MCF 10A (cell line): ENCODE data around the gene CPSF4L. TPM values are rescaled to one million over a fixed set of nuclear protein-coding genes. Genes with fewer than 3 reads are reported as not detected.
"Not testable (repeated sequence)": the region's sequence is repeated elsewhere in the genome, so short reads cannot be mapped to it uniquely, and the experiment has no call there.

Source experiments
- Bru-seq: library from RNA; stranded (reverse); fragments of 400-500 nt; gene quantifications from one replicate; lab custom pipeline; 2021; lab: Mats Ljungman, UMichigan
- BruChase-seq, 2 experiments: library from RNA; stranded (reverse); fragments of 400-500 nt; gene quantifications; one replicate each; lab custom pipeline; 2021; lab: Mats Ljungman, UMichigan
- BruUV-seq: library from RNA; stranded (reverse); fragments of 400-500 nt; replicated peaks from 2 replicates; lab custom pipeline; 2021; lab: Mats Ljungman, UMichigan
- CTCF ChIA-PET: fragments of 300-600 bp; sonication (Branson Sonifier 250); formaldehyde crosslinking; extraction: SDS; loops from one replicate; lab custom pipeline; 2021; ENCODE audit warnings: antibody characterized with exemption, inconsistent platforms; lab: Yijun Ruan, JAX
- POLR2A ChIA-PET: fragments of 300-600, 350-650 bp; sonication (Branson Sonifier 250); formaldehyde crosslinking; extraction: SDS; loops from one replicate; lab custom pipeline; 2020; ENCODE audit warnings: antibody characterized with exemption, inconsistent platforms; lab: Yijun Ruan, JAX
- DNase-seq: peaks from one replicate; pipeline ENCODE4 v3.0.0-alpha.2; 2018; ENCODE audit not compliant: unreplicated experiment
- H3K27ac Mint-ChIP-seq: one replicate; pipeline ENCODE4 v1.8.0; 2022; ENCODE audit warnings: mild to moderate bottlenecking, low read depth, mixed read lengths; ENCODE audit not compliant: unreplicated experiment
- H3K27me3 Mint-ChIP-seq: one replicate; pipeline ENCODE4 v1.8.0; 2022; ENCODE audit warnings: mixed read lengths; ENCODE audit not compliant: insufficient read depth, unreplicated experiment
- H3K36me3 Mint-ChIP-seq: one replicate; pipeline ENCODE4 v1.8.0; 2022; ENCODE audit warnings: mild to moderate bottlenecking, moderate library complexity, mixed read lengths; ENCODE audit not compliant: insufficient read depth, unreplicated experiment
- H3K4me1 Mint-ChIP-seq: one replicate; pipeline ENCODE4 v1.8.0; 2022; ENCODE audit warnings: mixed read lengths; ENCODE audit not compliant: insufficient read depth, unreplicated experiment
- H3K4me3 Mint-ChIP-seq: one replicate; pipeline ENCODE4 v1.8.0; 2022; ENCODE audit warnings: mild to moderate bottlenecking, moderate library complexity, mixed read lengths; ENCODE audit not compliant: unreplicated experiment
- H3K9me3 Mint-ChIP-seq: one replicate; pipeline ENCODE4 v1.8.0; 2022; ENCODE audit warnings: mixed read lengths; ENCODE audit not compliant: unreplicated experiment
- intact Hi-C: fragments of 100-400 bp; cut with micrococcal nuclease; formaldehyde crosslinking; loops from 2 replicates; pipeline ENCODE4 v1.14.1; 2022
- long read RNA-seq: library from polyadenylated mRNA; stranded (forward); transcript quantifications from one replicate; pipeline ENCODE4 v2.0.0, GENCODE V29; 2022
- total RNA-seq: library from RNA; stranded (reverse); gene quantifications from 2 replicates; pipeline ENCODE4 v1.2.3, GENCODE V29; 2022
- TF ChIP-seq, protein P1 (sequence below): fragments of 200-600 bp; IDR thresholded peaks from one replicate; pipeline ENCODE4 v1.8.0; 2022; ENCODE audit warnings: antibody characterized with exemption, mild to moderate bottlenecking; ENCODE audit not compliant: unreplicated experiment

CPSF4L gene, protein sequence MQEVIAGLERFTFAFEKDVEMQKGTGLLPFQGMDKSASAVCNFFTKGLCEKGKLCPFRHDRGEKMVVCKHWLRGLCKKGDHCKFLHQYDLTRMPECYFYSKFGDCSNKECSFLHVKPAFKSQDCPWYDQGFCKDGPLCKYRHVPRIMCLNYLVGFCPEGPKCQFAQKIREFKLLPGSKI
- total RNA-seq (not detected in 2 replicates), Bru-seq, nascent RNA (percentile 13 among the genes with signal in this experiment), BruChase-seq, experiment 1, labeled RNA remaining after a 6-hour chase (percentile 20 among the genes with signal in this experiment), BruChase-seq, experiment 2, labeled RNA remaining after a 2-hour chase (percentile 17 among the genes with signal in this experiment)
- long read RNA-seq, result 0 reads

DNA sequence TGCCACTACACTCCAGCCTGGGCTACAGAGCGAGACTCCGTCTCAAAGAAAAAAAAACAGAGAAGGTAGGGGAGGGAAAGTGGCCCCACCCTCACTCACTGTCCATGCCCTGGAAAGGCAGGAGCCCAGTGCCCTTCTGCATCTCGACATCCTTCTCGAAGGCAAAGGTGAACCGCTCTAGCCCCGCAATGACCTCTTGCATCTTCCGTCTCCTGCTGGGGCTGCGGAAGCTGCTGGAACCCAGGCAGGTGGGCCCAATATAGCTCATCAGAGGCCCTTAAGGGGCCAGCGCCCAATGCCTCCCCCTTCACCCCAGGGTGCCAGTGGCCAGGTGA lies at the start of gene CPSF4L:
TSS of gene CPSF4L (minus strand) at position 264 of the 335 bp plus-strand sequence. CDS start at position 202, 62 bp downstream.
- H3K9me3 Mint-ChIP-seq, result no peaks in the 10 kb centered on the region
- POLR2A ChIA-PET, result interaction anchor here (1.0 to 1.8 kb wide), 2 partner anchors 98 to 108 kb away, joined by 4 read pairs; no protein-coding TSS in a partner anchor
- BruUV-seq, result no TSS peak
- TF ChIP-seq, protein P1, sequence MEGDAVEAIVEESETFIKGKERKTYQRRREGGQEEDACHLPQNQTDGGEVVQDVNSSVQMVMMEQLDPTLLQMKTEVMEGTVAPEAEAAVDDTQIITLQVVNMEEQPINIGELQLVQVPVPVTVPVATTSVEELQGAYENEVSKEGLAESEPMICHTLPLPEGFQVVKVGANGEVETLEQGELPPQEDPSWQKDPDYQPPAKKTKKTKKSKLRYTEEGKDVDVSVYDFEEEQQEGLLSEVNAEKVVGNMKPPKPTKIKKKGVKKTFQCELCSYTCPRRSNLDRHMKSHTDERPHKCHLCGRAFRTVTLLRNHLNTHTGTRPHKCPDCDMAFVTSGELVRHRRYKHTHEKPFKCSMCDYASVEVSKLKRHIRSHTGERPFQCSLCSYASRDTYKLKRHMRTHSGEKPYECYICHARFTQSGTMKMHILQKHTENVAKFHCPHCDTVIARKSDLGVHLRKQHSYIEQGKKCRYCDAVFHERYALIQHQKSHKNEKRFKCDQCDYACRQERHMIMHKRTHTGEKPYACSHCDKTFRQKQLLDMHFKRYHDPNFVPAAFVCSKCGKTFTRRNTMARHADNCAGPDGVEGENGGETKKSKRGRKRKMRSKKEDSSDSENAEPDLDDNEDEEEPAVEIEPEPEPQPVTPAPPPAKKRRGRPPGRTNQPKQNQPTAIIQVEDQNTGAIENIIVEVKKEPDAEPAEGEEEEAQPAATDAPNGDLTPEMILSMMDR, result no peak
- intact Hi-C loops, result no loop called here
- H3K36me3 Mint-ChIP-seq, result no peaks in the 10 kb centered on the region
- H3K4me1 Mint-ChIP-seq, result no peaks in the 10 kb centered on the region
- no peaks in the 10 kb centered on the region for H3K27me3 Mint-ChIP-seq
- no peak within 1 kb of the TSS for H3K27ac Mint-ChIP-seq
- CTCF ChIA-PET, result interaction anchor here (0.7 to 4.5 kb wide), 5 partner anchors 29 to 535 kb away, joined by 3 to 22 read pairs (median 3); no protein-coding TSS in a partner anchor
- DNase-seq, result no peak
- no peak within 1 kb of the TSS for H3K4me3 Mint-ChIP-seq

DNA sequence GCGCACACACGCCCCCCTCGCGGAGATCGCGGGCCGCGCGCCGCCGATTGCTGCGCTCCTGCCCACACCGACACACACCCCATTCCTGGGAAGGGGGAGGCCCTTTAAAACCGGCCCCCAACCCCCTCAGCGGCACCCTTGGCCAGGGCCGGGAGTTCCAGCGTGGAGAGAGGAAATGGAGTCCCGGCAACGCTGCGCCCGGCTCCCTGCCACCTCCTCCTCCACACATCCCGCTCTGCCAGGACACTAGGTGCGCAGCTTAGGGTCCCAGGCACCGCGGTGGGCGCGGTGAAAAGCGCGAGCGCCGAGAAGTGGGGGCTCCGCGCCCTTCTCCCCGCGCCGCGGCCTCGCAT lies 49.7 kb upstream of the CPSF4L start:
- TSS peak; percentile 22 for BruUV-seq
- no peak for DNase-seq

DNA sequence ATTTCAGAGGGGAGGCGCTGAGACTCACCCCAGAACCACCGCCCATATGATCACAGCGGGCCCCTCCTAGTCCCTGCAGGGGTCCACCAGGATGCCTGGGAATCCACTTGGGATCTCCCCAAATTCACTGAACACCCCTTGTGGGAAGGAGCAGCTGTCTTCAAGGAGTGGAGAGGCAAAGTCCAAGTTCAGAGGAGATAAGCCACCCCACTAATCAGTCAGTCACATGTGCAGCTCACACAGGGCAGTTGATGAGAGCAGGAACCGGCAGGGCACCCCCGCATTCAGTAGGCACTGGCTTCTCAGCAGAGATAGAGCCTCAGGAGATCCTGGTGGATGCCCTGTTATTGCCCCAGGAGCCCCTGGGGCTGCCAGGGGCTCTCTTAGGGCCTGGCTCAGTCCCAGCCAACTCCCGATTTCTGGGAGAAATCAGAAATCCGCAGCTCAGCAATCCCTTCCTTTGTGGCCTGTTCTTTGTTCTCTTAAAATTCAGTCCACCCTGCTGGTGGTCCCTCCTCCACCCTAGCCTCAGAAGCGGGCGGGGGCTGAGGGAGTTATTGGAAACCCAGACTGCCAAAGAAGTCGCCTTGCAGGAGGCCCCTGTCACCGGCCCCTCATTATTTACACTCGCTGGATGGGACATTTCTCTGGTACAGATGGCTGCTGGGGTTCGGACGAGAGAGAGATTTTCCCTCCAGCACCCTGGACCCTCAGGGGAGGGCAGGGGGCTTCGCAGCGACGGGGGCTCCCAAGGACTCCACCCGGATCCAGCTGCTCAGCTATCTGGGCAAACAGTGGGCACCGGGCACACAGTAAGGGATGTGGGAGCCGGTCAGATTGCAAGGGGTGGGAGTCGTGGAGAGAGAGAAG lies 48.3 kb upstream of the CPSF4L start:
- BruUV-seq, result TSS peak; percentile 33
- ChIA-PET CTCF (interaction anchor here (0.6 to 1.9 kb wide), 17 partner anchors 8 to 97 kb away, joined by 3 to 9 read pairs (median 4); a partner anchor contains a TSS), POLR2A (interaction anchor here (0.7 to 9.5 kb wide), 16 partner anchors 8 to 1450 kb away, joined by 3 to 102 read pairs (median 4); a partner anchor contains a TSS)
- TF ChIP-seq, protein P1, result no peak
- peaks cover 19% of the 10 kb centered on the region for H3K36me3 Mint-ChIP-seq
- intact Hi-C loops, result loop anchor here (2.0 kb wide), 1 partner anchor 17 kb away; no protein-coding TSS in a partner anchor
- no peaks in the 10 kb centered on the region for H3K27me3 Mint-ChIP-seq
- peak; percentile 35 for DNase-seq
- no peaks in the 10 kb centered on the region for H3K9me3 Mint-ChIP-seq
- H3K4me1 Mint-ChIP-seq, result peaks cover 26% of the 10 kb centered on the region
- peak overlapping the region; percentile 96 for H3K27ac Mint-ChIP-seq
- H3K4me3 Mint-ChIP-seq, result peak overlapping the region; percentile 92

More for the DNA sequence above, 49.7 kb upstream of the CPSF4L start:
- ChIA-PET POLR2A (interaction anchor here (0.7 to 9.5 kb wide), 15 partner anchors 9 to 907 kb away, joined by 3 to 102 read pairs (median 4); a partner anchor contains a TSS), CTCF (interaction anchor here (0.6 to 1.9 kb wide), 13 partner anchors 9 to 80 kb away, joined by 3 to 9 read pairs (median 5); a partner anchor contains a TSS)
- Mint-ChIP-seq H3K4me1 (peaks cover 23% of the 10 kb centered on the region), H3K27me3 (no peaks in the 10 kb centered on the region), H3K36me3 (peaks cover 12% of the 10 kb centered on the region), H3K4me3 (peak overlapping the region; percentile 92), H3K9me3 (no peaks in the 10 kb centered on the region), H3K27ac (peak overlapping the region; percentile 96)
- intact Hi-C loops, result loop anchor here (1.0 kb wide), 4 partner anchors 29 to 58 kb away; no protein-coding TSS in a partner anchor
- TF ChIP-seq, protein P1, result no peak

DNA sequence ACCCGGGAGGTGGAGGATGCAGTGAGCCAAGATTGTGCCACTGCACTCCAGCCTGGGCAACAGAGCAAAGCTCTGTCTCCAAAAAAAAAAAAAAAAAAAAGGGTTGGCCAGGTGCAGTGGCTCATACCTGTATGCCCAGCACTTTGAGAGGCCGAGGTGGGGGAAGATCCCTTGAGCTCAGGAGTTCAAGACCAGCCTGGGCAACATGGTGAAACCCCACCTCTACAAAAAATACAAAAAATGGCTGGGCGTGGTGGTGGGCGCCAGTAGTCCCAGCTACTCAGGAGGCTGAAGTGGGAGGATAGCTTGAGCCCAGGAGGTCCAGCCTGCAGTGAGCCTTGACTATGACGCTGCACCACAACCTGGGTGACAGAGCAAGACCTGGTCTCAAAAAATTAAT lies 47.3 kb upstream of the CPSF4L start:
- intact Hi-C loops, result loop anchor here (2.0 kb wide), 1 partner anchor 16 kb away; no protein-coding TSS in a partner anchor
- ChIA-PET CTCF (interaction anchor here (0.6 to 1.8 kb wide), 5 partner anchors 31 to 584 kb away, joined by 3 to 8 read pairs (median 5); no protein-coding TSS in a partner anchor), POLR2A (interaction anchor here (0.6 to 9.5 kb wide), 11 partner anchors 17 to 788 kb away, joined by 3 to 102 read pairs (median 4); partner anchors contain the start of gene COG1)
- Mint-ChIP-seq H3K4me3 (peak overlapping the region; percentile 92), H3K4me1 (peaks cover 36% of the 10 kb centered on the region), H3K36me3 (peaks cover 21% of the 10 kb centered on the region), H3K27ac (peak overlapping the region; percentile 96)
- not testable (repeated sequence) for BruUV-seq, DNase-seq, H3K27me3 Mint-ChIP-seq, H3K9me3 Mint-ChIP-seq
